ENCODE results near the gene DPM3. TPM values are rescaled to one million over a fixed set of nuclear protein-coding genes. Genes with fewer than 3 reads are reported as not detected.

The DPM3 gene
- total and polyA plus RNA-seq, 2 donors (not counting 3 experiments of a cell fraction or from before 2014, with no cell fraction given): 69.6 to 258 TPM

DNA sequence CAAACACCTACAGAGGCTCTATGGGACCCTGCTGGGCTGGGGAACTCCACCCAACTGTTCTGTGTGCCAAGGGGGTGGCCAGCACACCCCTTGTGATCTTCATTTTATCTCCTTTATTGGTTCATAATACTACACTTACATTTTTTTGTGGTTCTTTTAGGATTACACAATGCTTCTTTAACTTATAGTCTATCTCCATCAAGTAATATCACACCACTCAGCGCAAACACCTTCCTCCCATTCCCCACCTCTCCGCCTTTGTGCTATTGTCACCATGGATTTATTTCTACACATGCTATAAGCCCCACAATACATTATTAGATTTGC, 45.7 kb downstream of the DPM3 start:
- H3K4me2 ChIP-seq (ENCODE audit: insufficient read depth, low read length): no peak overlapping the region
- no peaks in the 10 kb centered on the region for H3K36me3 ChIP-seq (ENCODE audit: control insufficient read depth in 2 of 2, extremely low read depth in 1 of 2, insufficient read depth in 2 of 2, low read length in 2 of 2)
- TF ChIP-seq FOS (IDR thresholded peaks at IDR 0.05; ENCODE audit: borderline replicate concordance, insufficient read depth, low read length) (no peak), EZH2 (IDR thresholded peaks at IDR 0.05; ENCODE audit: borderline replicate concordance, low read depth, low read length, severe bottlenecking) (peak; percentile 23)
- H3K9me1 ChIP-seq (replicated peaks; ENCODE audit: control insufficient read depth, extremely low read depth, insufficient read depth, low read length): no peaks in the 10 kb centered on the region
- dilution Hi-C loops (cut with MboI; ENCODE audit: extremely low pct_ligation_motif_present, low sequenced_read_pairs) (no loop called here), intact Hi-C loops (cut with micrococcal nuclease) (loop anchor here (1.0 kb wide), 2 partner anchors 30 to 41 kb away; partner anchors contain the start of gene SLC50A1)
- FAIRE-seq (no peak), DNase-seq (ENCODE audit: low read depth, low spot score) (no peak)
- H2AFZ ChIP-seq (ENCODE audit: low read depth, low read length): no peak overlapping the region
- CTCF ChIA-PET: interaction anchor here (0.9 to 13.7 kb wide), 4 partner anchors 12 to 75 kb away, joined by 3 to 673 read pairs (median 4); partner anchors contain the start of gene KRTCAP2
- no peaks in the 10 kb centered on the region for H3K4me1 ChIP-seq (ENCODE audit: control insufficient read depth, extremely low read depth, insufficient read depth, low read length)
- peaks cover 8 to 19% of the 10 kb centered on the region in 2 experiments for H3K27me3 ChIP-seq (ENCODE audit: control insufficient read depth in 2 of 2, insufficient read depth in 2 of 2, low read length in 2 of 2)
- H3K79me2 ChIP-seq (ENCODE audit: control insufficient read depth, insufficient read depth, low read length): no peaks in the 10 kb centered on the region
- H3K4me3 ChIP-seq (replicated peaks in 1 of 3; ENCODE audit: insufficient read depth in 1 of 3, low read depth in 1 of 3, low read length in 3 of 3): no peak overlapping the region
- no peaks in the 10 kb centered on the region for H4K20me1 ChIP-seq (replicated peaks; ENCODE audit: control insufficient read depth, extremely low read depth, insufficient read depth, low read length)
- POLR2A ChIA-PET: no interaction called here
- no peaks in the 10 kb centered on the region for H3K9me3 ChIP-seq (replicated peaks; ENCODE audit: control insufficient read depth, insufficient read depth, low read length)
- H3K9ac ChIP-seq (replicated peaks; ENCODE audit: extremely low read depth, insufficient read depth, low read length): no peak overlapping the region
- no TSS peak for BruUV-seq (replicated peaks)
- H3K27ac ChIP-seq (ENCODE audit: insufficient read depth, low read depth, low read length): no peak overlapping the region

- TF ChIP-seq JUN (IDR thresholded peaks at IDR 0.05; ENCODE audit: borderline replicate concordance, insufficient read depth, insufficient read length, low read depth): no peak
- TF ChIP-seq MYC (IDR thresholded peaks at IDR 0.05; ENCODE audit: low read depth, low read length): no peak
- no peak for TF ChIP-seq GATA2 (IDR thresholded peaks at IDR 0.05; ENCODE audit: insufficient read depth, insufficient read length, low read depth, low read length)
- TF ChIP-seq CTCF (IDR thresholded peaks at IDR 0.05; ENCODE audit: extremely low read depth in 1 of 2, insufficient read depth in 1 of 2, low read depth in 1 of 2, low read length in 2 of 2): peak; percentile 31 to 46
- H3K4me2 ChIP-seq (ENCODE audit: insufficient read depth, low read length): no peak overlapping the region
- POLR2A ChIA-PET: no interaction called here
- peak; percentile 55 for FAIRE-seq
- H4K20me1 ChIP-seq (replicated peaks; ENCODE audit: control insufficient read depth, extremely low read depth, insufficient read depth, low read length): no peaks in the 10 kb centered on the region
- no peak overlapping the region for H3K9ac ChIP-seq (replicated peaks; ENCODE audit: extremely low read depth, insufficient read depth, low read length)
- no peaks in the 10 kb centered on the region for H3K9me3 ChIP-seq (replicated peaks; ENCODE audit: control insufficient read depth, insufficient read depth, low read length)
- no peaks in the 10 kb centered on the region for H3K36me3 ChIP-seq (ENCODE audit: control insufficient read depth in 2 of 2, extremely low read depth in 1 of 2, insufficient read depth in 2 of 2, low read length in 2 of 2)
- H3K79me2 ChIP-seq (ENCODE audit: control insufficient read depth, insufficient read depth, low read length): no peaks in the 10 kb centered on the region
- H3K4me3 ChIP-seq (replicated peaks in 1 of 3; ENCODE audit: insufficient read depth in 1 of 3, low read depth in 1 of 3, low read length in 3 of 3): no peak overlapping the region
- no peaks in the 10 kb centered on the region for H3K4me1 ChIP-seq (ENCODE audit: control insufficient read depth, extremely low read depth, insufficient read depth, low read length)
- DNase-seq (ENCODE audit: low read depth, low spot score): peak; percentile 74
- peaks cover 8 to 19% of the 10 kb centered on the region in 2 experiments for H3K27me3 ChIP-seq (ENCODE audit: control insufficient read depth in 2 of 2, insufficient read depth in 2 of 2, low read length in 2 of 2)
- no peaks in the 10 kb centered on the region for H3K9me1 ChIP-seq (replicated peaks; ENCODE audit: control insufficient read depth, extremely low read depth, insufficient read depth, low read length)
- CTCF ChIA-PET: interaction anchor here (1.7 to 13.7 kb wide), 2 partner anchors 30 to 75 kb away, joined by 4 to 673 read pairs; partner anchors contain the start of gene KRTCAP2
- BruUV-seq (replicated peaks): no TSS peak
- H3K27ac ChIP-seq (ENCODE audit: insufficient read depth, low read depth, low read length): no peak overlapping the region
- dilution Hi-C loops (cut with MboI; ENCODE audit: extremely low pct_ligation_motif_present, low sequenced_read_pairs): no loop called here
- intact Hi-C loops (cut with micrococcal nuclease): loop anchor here (1.0 kb wide), 2 partner anchors 30 to 41 kb away; partner anchors contain the start of gene SLC50A1
- no peak overlapping the region for H2AFZ ChIP-seq (ENCODE audit: low read depth, low read length)
Observed at GRCh38 chr1:155093911-155094621, 46.3 kb downstream of the DPM3 start.

All from endothelial cell of umbilical vein (primary cell).